PC-3 (cell line): ENCODE data around the gene CPEB4. TPM values are rescaled to one million over a fixed set of nuclear protein-coding genes. Genes with fewer than 3 reads are reported as not detected.

Source experiments
- ATAC-seq: fragments of 200-7000 bp; cut with Tn5 transposase; 2 replicates; pipeline ENCODE4 v1.9.1; 2020; ENCODE audit warnings: mild to moderate bottlenecking, moderate library complexity
- BruUV-seq: library from RNA; stranded (reverse); fragments of 400-500 nt; replicated peaks from 2 replicates; lab custom pipeline; 2021; lab: Mats Ljungman, UMichigan
- CTCF ChIA-PET: fragments of 300-600 bp; sonication (Branson Sonifier 250); formaldehyde crosslinking; loops from one replicate; lab custom pipeline; 2022; ENCODE audit warnings: antibody characterized with exemption; lab: Charles Lee
- POLR2A ChIA-PET: fragments of 300-600 bp; sonication (Branson Sonifier 250); formaldehyde crosslinking; loops from one replicate; lab custom pipeline; 2022; ENCODE audit warnings: antibody characterized with exemption; ENCODE audit not compliant: unreplicated experiment; lab: Charles Lee
- DNase-seq: peaks from one replicate; pipeline ENCODE4 v3.0.0-alpha.2; 2015
- H2AFZ ChIP-seq: fragments of 300-600 bp; sonication (generic); 2 replicates; pipeline ENCODE4 v1.6.0; 2016; ENCODE audit warnings: antibody characterized with exemption, low read length
- H3F3A ChIP-seq: fragments of 300-600 bp; sonication (generic); one replicate; pipeline ENCODE4 v1.6.0; 2017; ENCODE audit warnings: antibody characterized with exemption, low read length, control low read depth, mild to moderate bottlenecking; ENCODE audit not compliant: unreplicated experiment
- H3K27ac ChIP-seq: fragments of 300-600 bp; sonication (generic); 2 replicates; pipeline ENCODE4 v1.5.1; 2016; ENCODE audit warnings: mild to moderate bottlenecking, low read length
- H3K27me3 ChIP-seq: fragments of 300-600 bp; sonication (generic); 2 replicates; pipeline ENCODE4 v1.6.1; 2016; ENCODE audit warnings: low read length, mixed read lengths
- H3K36me3 ChIP-seq: fragments of 300-600 bp; sonication (generic); 2 replicates; pipeline ENCODE4 v1.6.1; 2016; ENCODE audit warnings: low read depth, mixed run types, low read length, mixed read lengths
- H3K4me1 ChIP-seq: fragments of 300-600 bp; sonication (generic); 2 replicates; pipeline ENCODE4 v1.5.1; 2016; ENCODE audit warnings: low read length; ENCODE audit not compliant: insufficient read depth
- H3K4me2 ChIP-seq: fragments of 300-600 bp; sonication (generic); 2 replicates; pipeline ENCODE4 v1.6.0; 2016; ENCODE audit warnings: low read length
- H3K4me3 ChIP-seq: fragments of 300-600 bp; sonication (generic); 2 replicates; pipeline ENCODE4 v1.5.1; 2016; ENCODE audit warnings: mild to moderate bottlenecking, low read length, mixed read lengths
- H3K79me2 ChIP-seq: fragments of 300-600 bp; sonication (generic); 2 replicates; pipeline ENCODE4 v1.6.1; 2017; ENCODE audit warnings: low read length, mixed read lengths
- H3K9ac ChIP-seq: fragments of 300-600 bp; sonication (generic); 2 replicates; pipeline ENCODE4 v1.6.0; 2016; ENCODE audit warnings: mild to moderate bottlenecking, low read length
- H3K9me2 ChIP-seq: fragments of 300-600 bp; sonication (generic); replicated peaks from 2 replicates; pipeline ENCODE4 v1.6.1; 2016; ENCODE audit warnings: mixed run types, low read length, mixed read lengths
- H3K9me3 ChIP-seq: fragments of 300-600 bp; sonication (generic); 2 replicates; pipeline ENCODE4 v1.6.1; 2016; ENCODE audit warnings: low read length, mixed read lengths
- H4K20me1 ChIP-seq: fragments of 300-600 bp; sonication (generic); 2 replicates; pipeline ENCODE4 v1.6.1; 2016; ENCODE audit warnings: low read length, mixed read lengths
- EZH2 ChIP-seq: fragments of 300-600 bp; sonication (generic); IDR thresholded peaks from one replicate; pipeline ENCODE4 v1.6.1; 2017; ENCODE audit warnings: antibody characterized with exemption, mild to moderate bottlenecking, low read length; ENCODE audit not compliant: unreplicated experiment
- EZH2phosphoT487 ChIP-seq: fragments of 300-600 bp; sonication (generic); IDR thresholded peaks from 2 replicates; pipeline ENCODE4 v1.6.1; 2018; ENCODE audit warnings: mild to moderate bottlenecking, antibody characterized with exemption, low read length, borderline replicate concordance
- intact Hi-C: fragments of 100-400 bp; cut with micrococcal nuclease; formaldehyde crosslinking; loops from 2 replicates; pipeline ENCODE4 v1.9.0; 2023
- total RNA-seq: library from RNA; depleted of rRNA; stranded (reverse); fragments of >200 nt; gene quantifications from 2 replicates; pipeline ENCODE4 v1.2.3, GENCODE V29; 2014
- TF ChIP-seq, protein P1 (sequence below): fragments of 300-600 bp; sonication (generic); conservative IDR thresholded peaks from 2 replicates; pipeline ENCODE4 v1.5.1; 2017; ENCODE audit warnings: antibody characterized with exemption, low read depth, mild to moderate bottlenecking, low read length

The CPEB4 gene
- total RNA-seq, 1 experiment from 2014 or later: 37.0 TPM

DNA sequence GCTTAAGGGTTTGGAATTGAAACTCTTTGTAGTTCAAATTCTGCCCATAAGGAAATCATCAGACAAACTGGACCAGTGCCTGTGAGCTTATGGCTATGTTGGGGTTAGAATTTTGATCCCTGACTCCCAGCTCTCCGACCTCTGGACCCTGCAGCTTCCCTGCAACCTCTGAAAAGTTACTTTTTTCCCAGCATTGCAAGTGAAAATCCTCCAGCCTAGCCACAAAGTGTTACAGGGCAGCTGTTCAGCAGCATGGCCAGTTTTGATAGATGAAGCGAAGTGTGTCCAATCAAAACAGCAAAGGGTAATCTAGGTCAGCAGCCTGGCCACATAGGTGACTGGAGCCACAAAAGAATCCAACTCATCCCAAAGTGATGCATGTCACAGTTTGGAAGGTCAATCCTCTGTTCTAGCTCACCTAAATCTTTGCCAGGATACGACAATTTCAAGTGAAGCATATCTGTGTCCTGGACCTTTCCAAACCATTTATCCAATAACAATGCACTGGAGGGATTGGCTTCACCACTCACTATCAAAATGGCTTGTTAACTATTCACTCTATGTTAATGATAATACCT lies 4.7 kb upstream of the CPEB4 start:
- ATAC-seq (no peak), DNase-seq (no peak)
- TF ChIP-seq, protein P1, sequence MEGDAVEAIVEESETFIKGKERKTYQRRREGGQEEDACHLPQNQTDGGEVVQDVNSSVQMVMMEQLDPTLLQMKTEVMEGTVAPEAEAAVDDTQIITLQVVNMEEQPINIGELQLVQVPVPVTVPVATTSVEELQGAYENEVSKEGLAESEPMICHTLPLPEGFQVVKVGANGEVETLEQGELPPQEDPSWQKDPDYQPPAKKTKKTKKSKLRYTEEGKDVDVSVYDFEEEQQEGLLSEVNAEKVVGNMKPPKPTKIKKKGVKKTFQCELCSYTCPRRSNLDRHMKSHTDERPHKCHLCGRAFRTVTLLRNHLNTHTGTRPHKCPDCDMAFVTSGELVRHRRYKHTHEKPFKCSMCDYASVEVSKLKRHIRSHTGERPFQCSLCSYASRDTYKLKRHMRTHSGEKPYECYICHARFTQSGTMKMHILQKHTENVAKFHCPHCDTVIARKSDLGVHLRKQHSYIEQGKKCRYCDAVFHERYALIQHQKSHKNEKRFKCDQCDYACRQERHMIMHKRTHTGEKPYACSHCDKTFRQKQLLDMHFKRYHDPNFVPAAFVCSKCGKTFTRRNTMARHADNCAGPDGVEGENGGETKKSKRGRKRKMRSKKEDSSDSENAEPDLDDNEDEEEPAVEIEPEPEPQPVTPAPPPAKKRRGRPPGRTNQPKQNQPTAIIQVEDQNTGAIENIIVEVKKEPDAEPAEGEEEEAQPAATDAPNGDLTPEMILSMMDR: no peak
- no peak for TF ChIP-seq EZH2phosphoT487
- TF ChIP-seq EZH2: no peak
- Histone ChIP-seq H3K4me2 (no peak overlapping the region), H3K4me1 (peaks cover 27% of the 10 kb centered on the region), H3K9me3 (no peaks in the 10 kb centered on the region; the same call in 1 of the 2 replicates), H3K9ac (no peak overlapping the region), H2AFZ (no peak overlapping the region), H3K27ac (no peak overlapping the region), H3K36me3 (no peaks in the 10 kb centered on the region), H3K9me2 (no peaks in the 10 kb centered on the region), H3K79me2 (peaks cover 3% of the 10 kb centered on the region), H4K20me1 (no peaks in the 10 kb centered on the region), H3K27me3 (no peaks in the 10 kb centered on the region), H3K4me3 (no peak overlapping the region), H3F3A (no peaks in the 10 kb centered on the region)
- intact Hi-C loops: no loop called here
- POLR2A ChIA-PET: no interaction called here
- BruUV-seq: no TSS peak
- CTCF ChIA-PET: no interaction called here

GRCh38 chr5:173884402-173885053 lies 3.6 kb upstream of the CPEB4 start:
- H3K36me3 ChIP-seq: no peaks in the 10 kb centered on the region
- CTCF ChIA-PET: no interaction called here
- POLR2A ChIA-PET: interaction anchor here (0.9 kb wide), 1 partner anchor 60 kb away, joined by 6 read pairs; no protein-coding TSS in a partner anchor
- H3K9ac ChIP-seq: no peak overlapping the region
- intact Hi-C loops: loop anchor here (5.0 kb wide), 2 partner anchors 57 to 167 kb away; no protein-coding TSS in a partner anchor
- peaks cover 13% of the 10 kb centered on the region for H3K79me2 ChIP-seq
- TF ChIP-seq, protein P1: no peak
- TF ChIP-seq EZH2phosphoT487 (no peak), EZH2 (no peak)
- no peaks in the 10 kb centered on the region for H4K20me1 ChIP-seq
- no TSS peak for BruUV-seq
- DNase-seq (no peak), ATAC-seq (no peak)
- peaks cover 31% of the 10 kb centered on the region for H3K4me1 ChIP-seq
- no peak overlapping the region for H3K27ac ChIP-seq
- H3K9me2 ChIP-seq: no peaks in the 10 kb centered on the region
- no peak overlapping the region for H2AFZ ChIP-seq
- no peaks in the 10 kb centered on the region; the same call in 1 of the 2 replicates for H3K9me3 ChIP-seq
- H3K4me2 ChIP-seq: no peak overlapping the region
- no peaks in the 10 kb centered on the region for H3K27me3 ChIP-seq
- no peak overlapping the region for H3K4me3 ChIP-seq
- no peaks in the 10 kb centered on the region for H3F3A ChIP-seq

- peaks cover 36% of the 10 kb centered on the region for H3K4me1 ChIP-seq
- peaks cover 18% of the 10 kb centered on the region for H3K79me2 ChIP-seq
- TF ChIP-seq, protein P1: no peak
- TF ChIP-seq EZH2phosphoT487: no peak
- no peak for TF ChIP-seq EZH2
- no peak overlapping the region for H3K4me3 ChIP-seq
- ATAC-seq (no peak), DNase-seq (no peak)
- intact Hi-C loops: loop anchor here (5.0 kb wide), 2 partner anchors 58 to 168 kb away; no protein-coding TSS in a partner anchor
- H3K9ac ChIP-seq: no peak overlapping the region
- no TSS peak for BruUV-seq
- H3K27ac ChIP-seq: no peak overlapping the region
- H2AFZ ChIP-seq: no peak overlapping the region
- ChIA-PET POLR2A (interaction anchor here (0.9 kb wide), 1 partner anchor 61 kb away, joined by 6 read pairs; no protein-coding TSS in a partner anchor), CTCF (no interaction called here)
- no peaks in the 10 kb centered on the region; the same call in 1 of the 2 replicates for H3K9me3 ChIP-seq
- no peaks in the 10 kb centered on the region for H3K9me2 ChIP-seq
- no peaks in the 10 kb centered on the region for H3F3A ChIP-seq
- H3K27me3 ChIP-seq: no peaks in the 10 kb centered on the region
- H4K20me1 ChIP-seq: no peaks in the 10 kb centered on the region
- H3K36me3 ChIP-seq: no peaks in the 10 kb centered on the region
- H3K4me2 ChIP-seq: no peak overlapping the region
These were observed 3.1 kb upstream of the CPEB4 start for GRCh38 chr5:173885054-173885443.
